Liver (tissue), 9 donors: ENCODE measurements around the gene NAV2. TPM values are rescaled to one million over a fixed set of nuclear protein-coding genes. Genes with fewer than 3 reads are reported as not detected.

ENCODE experiments used
- DNase-seq: peaks from one replicate; pipeline ENCODE4 v3.0.0-alpha.2; 2017; ENCODE audit warnings: low spot score
- H3K27ac ChIP-seq, 2 donors: one replicate each; pipeline ENCODE4 v1.7.0; 2013; ENCODE audit warnings: inconsistent platforms in 2 of 2, low read length in 2 of 2, control low read depth in 1 of 2, low read depth in 1 of 2, mild to moderate bottlenecking in 1 of 2
- H3K27me3 ChIP-seq, 4 donors: one replicate each; pipeline versions ENCODE4 v1.6.1 to v1.7.0; 2013; ENCODE audit warnings: low read length in 3 of 4, inconsistent platforms in 1 of 4, mild to moderate bottlenecking in 1 of 4, moderate library complexity in 1 of 4; ENCODE audit not compliant: control insufficient read depth in 4 of 4, insufficient read depth in 4 of 4
- H3K36me3 ChIP-seq, 4 donors: one replicate each; pipeline versions ENCODE4 v1.6.1 to v1.7.0; 2013; ENCODE audit warnings: low read length in 3 of 4, mild to moderate bottlenecking in 3 of 4, low read depth in 1 of 4, moderate library complexity in 1 of 4; ENCODE audit not compliant: control insufficient read depth in 4 of 4, insufficient read depth in 3 of 4
- H3K4me1 ChIP-seq, 4 donors: one replicate each; pipeline versions ENCODE4 v1.6.1 to v1.7.0; 2013; ENCODE audit warnings: low read length in 3 of 4, mild to moderate bottlenecking in 3 of 4, moderate library complexity in 1 of 4; ENCODE audit not compliant: control insufficient read depth in 4 of 4, insufficient read depth in 4 of 4
- H3K4me3 ChIP-seq, 3 donors: one replicate each; pipeline versions ENCODE4 v1.6.1 to v1.7.0; 2013; ENCODE audit warnings: low read length in 3 of 3, control low read depth in 1 of 3, low read depth in 1 of 3, mild to moderate bottlenecking in 1 of 3
- H3K9ac ChIP-seq, 2 donors: one replicate each; pipeline ENCODE4 v1.7.0; 2013; ENCODE audit warnings: low read length in 2 of 2, mild to moderate bottlenecking in 2 of 2, moderate library complexity in 2 of 2, control low read depth in 1 of 2, low read depth in 1 of 2
- H3K9me3 ChIP-seq, 4 donors: one replicate each; pipeline versions ENCODE4 v1.6.1 to v1.7.0; 2013; ENCODE audit warnings: low read length in 3 of 4; ENCODE audit not compliant: control insufficient read depth in 4 of 4
- ATF3 ChIP-seq: IDR thresholded peaks from 2 replicates; pipeline ENCODE4 v1.6.1; 2016; ENCODE audit warnings: antibody characterized with exemption
- EGR1 ChIP-seq, 2 donors: IDR thresholded peaks; 2 replicates each; pipeline ENCODE4 v1.6.1; 2016 to 2018; ENCODE audit warnings: antibody characterized with exemption in 2 of 2, low read depth in 2 of 2
- FOXA1 ChIP-seq: IDR thresholded peaks from 2 replicates; pipeline ENCODE4 v1.6.1; 2016; ENCODE audit warnings: antibody characterized with exemption
- FOXA2 ChIP-seq: IDR thresholded peaks from 2 replicates; pipeline ENCODE4 v1.6.1; 2016; ENCODE audit warnings: antibody characterized with exemption
- GABPA ChIP-seq, 2 donors: IDR thresholded peaks in 1 of 2; conservative IDR thresholded peaks in 1 of 2; 2 replicates each; pipeline ENCODE4 v1.6.1; 2016; ENCODE audit warnings: antibody characterized with exemption in 2 of 2, mild to moderate bottlenecking in 1 of 2, moderate library complexity in 1 of 2
- HNF4A ChIP-seq, 2 donors: conservative IDR thresholded peaks; 2 replicates each; pipeline ENCODE4 v1.6.1; 2016; ENCODE audit warnings: antibody characterized with exemption in 2 of 2, mild to moderate bottlenecking in 2 of 2
- HNF4G ChIP-seq: IDR thresholded peaks from 2 replicates; pipeline ENCODE4 v1.6.1; 2016; ENCODE audit warnings: antibody characterized with exemption
- JUND ChIP-seq, 2 donors: IDR thresholded peaks; 2 replicates each; pipeline ENCODE4 v1.6.1; 2016; ENCODE audit warnings: antibody characterized with exemption in 2 of 2
- MAX ChIP-seq: IDR thresholded peaks from 2 replicates; pipeline ENCODE4 v1.6.1; 2016; ENCODE audit warnings: antibody characterized with exemption
- NR2F2 ChIP-seq: IDR thresholded peaks from 2 replicates; pipeline ENCODE4 v1.6.1; 2016; ENCODE audit warnings: antibody characterized with exemption
- RAD21 ChIP-seq, 2 donors: IDR thresholded peaks; 2 replicates each; pipeline ENCODE4 v1.6.1; 2016; ENCODE audit warnings: antibody characterized with exemption in 2 of 2, mild to moderate bottlenecking in 2 of 2
- RXRA ChIP-seq, 2 donors: IDR thresholded peaks; 2 replicates each; pipeline ENCODE4 v1.6.1; 2017 to 2018; ENCODE audit warnings: antibody characterized with exemption in 2 of 2, mild to moderate bottlenecking in 1 of 2
- SP1 ChIP-seq: IDR thresholded peaks from 2 replicates; pipeline ENCODE4 v1.6.1; 2018; ENCODE audit warnings: antibody characterized with exemption, mild to moderate bottlenecking
- TAF1 ChIP-seq: conservative IDR thresholded peaks from 2 replicates; pipeline ENCODE4 v1.6.1; 2016; ENCODE audit warnings: antibody characterized with exemption, mild to moderate bottlenecking
- WGBS: extraction: QIAGEN DNeasy Blood & Tissue Kit; methylation state at CpG from one replicate; pipeline ENCODE4 v1.1.7; 2013; 5-methylcytosine and 5-hydroxymethylcytosine counted together
- polyA plus RNA-seq, 2 donors: library from polyadenylated mRNA; stranded (reverse) in 1 of 2; unstranded in 1 of 2; fragments of 200-250 nt in 1 of 2; fragments of >200 nt in 1 of 2; fragmentation: Nextera tagmentation in 1 of 2; extraction: Ambion mirVana in 1 of 2; gene quantifications; one replicate each; pipeline versions ENCODE4 v1.2.1 to v1.2.3, GENCODE V29; 2013 to 2015
- total RNA-seq, 2 donors: library from RNA; depleted of rRNA; stranded (reverse); fragments of >200 nt; gene quantifications; one replicate each; pipeline ENCODE4 v1.2.3, GENCODE V29; 2014
- TF ChIP-seq, protein P1 (sequence below): fragments of 150-350 bp; IDR thresholded peaks from 2 replicates; pipeline ENCODE4 v1.5.1; 2017; ENCODE audit warnings: improper control_type of control experiment, low read depth, low read length; ENCODE audit not compliant: missing input control
- TF ChIP-seq, protein P2 (sequence below): IDR thresholded peaks from 2 replicates; pipeline ENCODE4 v1.6.1; 2016; ENCODE audit warnings: antibody characterized with exemption, mild to moderate bottlenecking
- donor health status: healthy.
- donor health status: healthy.
- donor health status: healthy.
- donor health status: healthy.
- donor health status: healthy.

Gene NAV2
- total and polyA plus RNA-seq, 4 donors: 6.3 to 20.5 (median 11.6) TPM

DNA sequence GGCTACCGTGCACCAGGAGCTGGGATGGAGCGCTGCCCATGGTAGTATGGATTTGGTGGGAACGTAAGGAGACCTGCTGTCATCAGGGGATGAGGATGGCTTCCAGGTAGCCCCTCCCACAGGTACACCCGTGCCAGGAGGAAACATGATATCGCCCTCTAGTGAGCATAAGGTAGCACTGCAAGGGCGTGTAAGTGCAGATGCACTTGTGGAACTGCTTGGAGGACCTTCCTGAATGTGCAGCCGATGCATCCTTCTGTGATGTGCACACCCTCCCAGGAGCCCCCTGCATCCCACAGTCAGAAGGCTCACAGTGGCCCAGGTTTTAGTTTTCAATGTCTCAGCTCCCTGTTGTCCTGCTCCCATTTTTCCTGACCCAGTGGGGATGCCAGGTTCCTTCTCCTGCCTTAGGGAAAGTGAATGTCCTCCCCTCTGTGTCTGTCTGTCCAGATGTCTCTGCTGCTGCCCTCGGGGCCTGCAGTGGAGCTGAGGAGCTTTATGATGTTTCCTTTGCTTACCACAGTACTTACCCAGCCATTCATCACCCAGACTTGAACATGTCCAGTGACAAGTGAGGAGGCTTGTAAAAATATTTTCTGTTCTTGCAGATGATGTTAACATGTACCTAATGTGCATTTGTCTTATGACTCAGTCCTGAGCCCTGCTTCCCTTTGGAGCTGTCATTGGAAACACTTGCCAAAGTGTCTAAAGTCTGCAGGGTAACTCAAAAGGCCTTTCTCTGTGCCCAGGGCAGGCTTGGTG lies 398.5 kb downstream of the NAV2 start:
- H3K36me3 ChIP-seq: peaks cover 2 to 37% (median 28%) of the 10 kb centered on the region in 4 donors
- TF ChIP-seq, protein P1, sequence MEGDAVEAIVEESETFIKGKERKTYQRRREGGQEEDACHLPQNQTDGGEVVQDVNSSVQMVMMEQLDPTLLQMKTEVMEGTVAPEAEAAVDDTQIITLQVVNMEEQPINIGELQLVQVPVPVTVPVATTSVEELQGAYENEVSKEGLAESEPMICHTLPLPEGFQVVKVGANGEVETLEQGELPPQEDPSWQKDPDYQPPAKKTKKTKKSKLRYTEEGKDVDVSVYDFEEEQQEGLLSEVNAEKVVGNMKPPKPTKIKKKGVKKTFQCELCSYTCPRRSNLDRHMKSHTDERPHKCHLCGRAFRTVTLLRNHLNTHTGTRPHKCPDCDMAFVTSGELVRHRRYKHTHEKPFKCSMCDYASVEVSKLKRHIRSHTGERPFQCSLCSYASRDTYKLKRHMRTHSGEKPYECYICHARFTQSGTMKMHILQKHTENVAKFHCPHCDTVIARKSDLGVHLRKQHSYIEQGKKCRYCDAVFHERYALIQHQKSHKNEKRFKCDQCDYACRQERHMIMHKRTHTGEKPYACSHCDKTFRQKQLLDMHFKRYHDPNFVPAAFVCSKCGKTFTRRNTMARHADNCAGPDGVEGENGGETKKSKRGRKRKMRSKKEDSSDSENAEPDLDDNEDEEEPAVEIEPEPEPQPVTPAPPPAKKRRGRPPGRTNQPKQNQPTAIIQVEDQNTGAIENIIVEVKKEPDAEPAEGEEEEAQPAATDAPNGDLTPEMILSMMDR: peak; percentile 83
- TF ChIP-seq MAX (no peak), TAF1 (no peak), HNF4G (no peak), RXRA (IDR thresholded peaks at IDR 0.05) (no peak), ATF3 (no peak), RAD21 (IDR thresholded peaks at IDR 0.05) (peak; percentile 75 to 90), FOXA1 (no peak), HNF4A (conservative IDR thresholded peaks at IDR 0.05) (no peak), JUND (IDR thresholded peaks at IDR 0.05) (no peak), SP1 (no peak), FOXA2 (no peak)
- TF ChIP-seq, protein P2, sequence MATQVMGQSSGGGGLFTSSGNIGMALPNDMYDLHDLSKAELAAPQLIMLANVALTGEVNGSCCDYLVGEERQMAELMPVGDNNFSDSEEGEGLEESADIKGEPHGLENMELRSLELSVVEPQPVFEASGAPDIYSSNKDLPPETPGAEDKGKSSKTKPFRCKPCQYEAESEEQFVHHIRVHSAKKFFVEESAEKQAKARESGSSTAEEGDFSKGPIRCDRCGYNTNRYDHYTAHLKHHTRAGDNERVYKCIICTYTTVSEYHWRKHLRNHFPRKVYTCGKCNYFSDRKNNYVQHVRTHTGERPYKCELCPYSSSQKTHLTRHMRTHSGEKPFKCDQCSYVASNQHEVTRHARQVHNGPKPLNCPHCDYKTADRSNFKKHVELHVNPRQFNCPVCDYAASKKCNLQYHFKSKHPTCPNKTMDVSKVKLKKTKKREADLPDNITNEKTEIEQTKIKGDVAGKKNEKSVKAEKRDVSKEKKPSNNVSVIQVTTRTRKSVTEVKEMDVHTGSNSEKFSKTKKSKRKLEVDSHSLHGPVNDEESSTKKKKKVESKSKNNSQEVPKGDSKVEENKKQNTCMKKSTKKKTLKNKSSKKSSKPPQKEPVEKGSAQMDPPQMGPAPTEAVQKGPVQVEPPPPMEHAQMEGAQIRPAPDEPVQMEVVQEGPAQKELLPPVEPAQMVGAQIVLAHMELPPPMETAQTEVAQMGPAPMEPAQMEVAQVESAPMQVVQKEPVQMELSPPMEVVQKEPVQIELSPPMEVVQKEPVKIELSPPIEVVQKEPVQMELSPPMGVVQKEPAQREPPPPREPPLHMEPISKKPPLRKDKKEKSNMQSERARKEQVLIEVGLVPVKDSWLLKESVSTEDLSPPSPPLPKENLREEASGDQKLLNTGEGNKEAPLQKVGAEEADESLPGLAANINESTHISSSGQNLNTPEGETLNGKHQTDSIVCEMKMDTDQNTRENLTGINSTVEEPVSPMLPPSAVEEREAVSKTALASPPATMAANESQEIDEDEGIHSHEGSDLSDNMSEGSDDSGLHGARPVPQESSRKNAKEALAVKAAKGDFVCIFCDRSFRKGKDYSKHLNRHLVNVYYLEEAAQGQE: no peak
- 31% methylated on average over 8 of the region's 8 CpGs for WGBS

DNA sequence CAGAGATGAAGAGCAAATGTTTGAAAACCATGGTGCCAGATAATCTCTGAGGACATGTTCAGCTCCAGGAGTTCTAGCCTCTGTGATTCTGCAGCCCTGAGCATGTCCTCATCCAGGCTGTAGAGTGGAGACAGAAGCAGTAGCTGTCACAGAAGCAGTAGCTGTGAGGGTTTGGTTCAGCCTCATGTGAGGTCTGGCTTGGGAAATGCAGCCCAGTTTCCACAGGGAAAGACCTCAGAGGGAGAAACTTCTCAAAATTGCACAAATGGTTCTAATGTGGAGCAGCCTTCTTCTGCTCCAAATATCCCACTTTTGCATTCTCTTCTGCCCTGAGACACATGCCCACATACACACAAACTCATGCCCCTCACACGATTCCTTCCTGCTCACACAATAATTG lies 399.2 kb downstream of the NAV2 start:
- Histone ChIP-seq H3K4me1 (no peaks in the 10 kb centered on the region), H3K27me3 (no peaks in the 10 kb centered on the region), H3K9me3 (no peaks in the 10 kb centered on the region), H3K27ac (no peak overlapping the region), H3K4me3 (no peak overlapping the region), H3K9ac (no peak overlapping the region), H3K36me3 (peaks cover 2 to 43% (median 32%) of the 10 kb centered on the region in 4 donors)
- no peak for DNase-seq
- 94% methylated on average over 1 of the region's 1 CpG for WGBS
- TF ChIP-seq, protein P2: no peak
- TF ChIP-seq NR2F2 (no peak), MAX (no peak), GABPA (IDR thresholded peaks at IDR 0.05 in 1 of 2, conservative IDR thresholded peaks at IDR 0.05 in 1 of 2) (no peak), TAF1 (no peak), HNF4G (no peak), RXRA (IDR thresholded peaks at IDR 0.05) (no peak), EGR1 (IDR thresholded peaks at IDR 0.05; ENCODE audit: low read depth in 2 of 2) (no peak)
- TF ChIP-seq, protein P1: no peak

More for the DNA sequence above, 398.5 kb downstream of the NAV2 start:
- no peaks in the 10 kb centered on the region for H3K4me1 ChIP-seq
- no peaks in the 10 kb centered on the region for H3K9me3 ChIP-seq
- no peak overlapping the region for H3K4me3 ChIP-seq
- DNase-seq: peak; percentile 42
- H3K9ac ChIP-seq: no peak overlapping the region
- no peaks in the 10 kb centered on the region for H3K27me3 ChIP-seq
- H3K27ac ChIP-seq: no peak overlapping the region
